ENCODE measurements around the gene BCDIN3D. TPM values are rescaled to one million over a fixed set of nuclear protein-coding genes. Genes with fewer than 3 reads are reported as not detected.

The BCDIN3D gene
- total RNA-seq, 1 experiment from 2014 or later = 4.8 TPM

DNA sequence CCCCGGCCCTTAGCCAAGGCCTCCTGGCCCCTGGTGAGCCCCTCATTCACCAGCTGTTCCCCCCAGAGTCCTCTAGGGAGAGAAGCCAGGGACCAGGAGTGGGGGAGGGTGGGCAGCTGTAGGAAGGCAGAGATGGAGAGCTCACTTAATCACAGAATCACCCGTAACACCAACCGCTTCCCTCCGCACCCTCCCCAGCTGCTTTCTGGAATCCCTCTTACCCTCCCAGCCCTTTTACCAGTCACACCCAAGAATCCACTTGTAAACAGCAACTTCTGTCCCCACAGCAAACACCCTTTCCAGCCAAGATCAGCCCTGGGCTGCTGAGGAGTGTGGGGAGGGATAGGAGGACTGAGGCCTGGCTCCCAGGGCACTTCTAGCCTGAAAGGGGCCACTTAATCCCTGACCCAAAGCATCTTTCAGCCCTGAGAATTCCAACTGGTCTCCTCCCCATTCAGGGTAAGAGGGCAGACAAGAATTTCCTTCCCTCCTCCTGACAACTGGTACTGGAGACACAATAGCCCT, 33.5 kb downstream of the BCDIN3D start:
- ATAC-seq = no peak
- CTCF ChIA-PET = no interaction called here
- in situ Hi-C loops (cut with HindIII; ENCODE audit: low pct_unique_long_range_greater_than_20kb, low sequenced_read_pairs) = no loop called here
- no peaks in the 10 kb centered on the region for H3K4me1 ChIP-seq (ENCODE audit: control insufficient read depth, insufficient read depth, low read length)
- POLR2A ChIA-PET = no interaction called here
- H3K36me3 ChIP-seq (ENCODE audit: control insufficient read depth, insufficient read depth, low read length) = no peaks in the 10 kb centered on the region
- no peaks in the 10 kb centered on the region for H3K9me3 ChIP-seq (ENCODE audit: control insufficient read depth, insufficient read depth, low read depth, low read length)
- no peak overlapping the region for H3K4me3 ChIP-seq (ENCODE audit: low read depth in 2 of 2, low read length in 2 of 2)
- no peak overlapping the region for H3K27ac ChIP-seq (ENCODE audit: low read length)
- no TSS peak for BruUV-seq (replicated peaks)
- TF ChIP-seq POLR2AphosphoS5 (IDR thresholded peaks at IDR 0.05; ENCODE audit: low read depth, low read length) (no peak), SIN3A (IDR thresholded peaks at IDR 0.05; ENCODE audit: borderline replicate concordance, insufficient read depth, low read depth, low read length) (no peak), TCF7L2 (IDR thresholded peaks at IDR 0.05; ENCODE audit: low read depth, low read length) (no peak)
- TF ChIP-seq, protein P1, sequence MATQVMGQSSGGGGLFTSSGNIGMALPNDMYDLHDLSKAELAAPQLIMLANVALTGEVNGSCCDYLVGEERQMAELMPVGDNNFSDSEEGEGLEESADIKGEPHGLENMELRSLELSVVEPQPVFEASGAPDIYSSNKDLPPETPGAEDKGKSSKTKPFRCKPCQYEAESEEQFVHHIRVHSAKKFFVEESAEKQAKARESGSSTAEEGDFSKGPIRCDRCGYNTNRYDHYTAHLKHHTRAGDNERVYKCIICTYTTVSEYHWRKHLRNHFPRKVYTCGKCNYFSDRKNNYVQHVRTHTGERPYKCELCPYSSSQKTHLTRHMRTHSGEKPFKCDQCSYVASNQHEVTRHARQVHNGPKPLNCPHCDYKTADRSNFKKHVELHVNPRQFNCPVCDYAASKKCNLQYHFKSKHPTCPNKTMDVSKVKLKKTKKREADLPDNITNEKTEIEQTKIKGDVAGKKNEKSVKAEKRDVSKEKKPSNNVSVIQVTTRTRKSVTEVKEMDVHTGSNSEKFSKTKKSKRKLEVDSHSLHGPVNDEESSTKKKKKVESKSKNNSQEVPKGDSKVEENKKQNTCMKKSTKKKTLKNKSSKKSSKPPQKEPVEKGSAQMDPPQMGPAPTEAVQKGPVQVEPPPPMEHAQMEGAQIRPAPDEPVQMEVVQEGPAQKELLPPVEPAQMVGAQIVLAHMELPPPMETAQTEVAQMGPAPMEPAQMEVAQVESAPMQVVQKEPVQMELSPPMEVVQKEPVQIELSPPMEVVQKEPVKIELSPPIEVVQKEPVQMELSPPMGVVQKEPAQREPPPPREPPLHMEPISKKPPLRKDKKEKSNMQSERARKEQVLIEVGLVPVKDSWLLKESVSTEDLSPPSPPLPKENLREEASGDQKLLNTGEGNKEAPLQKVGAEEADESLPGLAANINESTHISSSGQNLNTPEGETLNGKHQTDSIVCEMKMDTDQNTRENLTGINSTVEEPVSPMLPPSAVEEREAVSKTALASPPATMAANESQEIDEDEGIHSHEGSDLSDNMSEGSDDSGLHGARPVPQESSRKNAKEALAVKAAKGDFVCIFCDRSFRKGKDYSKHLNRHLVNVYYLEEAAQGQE (IDR thresholded peaks at IDR 0.05; ENCODE audit: insufficient read depth in 1 of 2, low read depth in 2 of 2, low read length in 1 of 2) = no peak
- TF ChIP-seq, protein P2, sequence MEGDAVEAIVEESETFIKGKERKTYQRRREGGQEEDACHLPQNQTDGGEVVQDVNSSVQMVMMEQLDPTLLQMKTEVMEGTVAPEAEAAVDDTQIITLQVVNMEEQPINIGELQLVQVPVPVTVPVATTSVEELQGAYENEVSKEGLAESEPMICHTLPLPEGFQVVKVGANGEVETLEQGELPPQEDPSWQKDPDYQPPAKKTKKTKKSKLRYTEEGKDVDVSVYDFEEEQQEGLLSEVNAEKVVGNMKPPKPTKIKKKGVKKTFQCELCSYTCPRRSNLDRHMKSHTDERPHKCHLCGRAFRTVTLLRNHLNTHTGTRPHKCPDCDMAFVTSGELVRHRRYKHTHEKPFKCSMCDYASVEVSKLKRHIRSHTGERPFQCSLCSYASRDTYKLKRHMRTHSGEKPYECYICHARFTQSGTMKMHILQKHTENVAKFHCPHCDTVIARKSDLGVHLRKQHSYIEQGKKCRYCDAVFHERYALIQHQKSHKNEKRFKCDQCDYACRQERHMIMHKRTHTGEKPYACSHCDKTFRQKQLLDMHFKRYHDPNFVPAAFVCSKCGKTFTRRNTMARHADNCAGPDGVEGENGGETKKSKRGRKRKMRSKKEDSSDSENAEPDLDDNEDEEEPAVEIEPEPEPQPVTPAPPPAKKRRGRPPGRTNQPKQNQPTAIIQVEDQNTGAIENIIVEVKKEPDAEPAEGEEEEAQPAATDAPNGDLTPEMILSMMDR (IDR thresholded peaks at IDR 0.05) = no peak
- DNase-seq (ENCODE audit: low read depth, low spot score) = no peak
- intact Hi-C loops (cut with micrococcal nuclease; ENCODE audit: unreplicated experiment) = no loop called here
- H3K27me3 ChIP-seq (ENCODE audit: control insufficient read depth, insufficient read depth, low read length) = no peaks in the 10 kb centered on the region

DNA sequence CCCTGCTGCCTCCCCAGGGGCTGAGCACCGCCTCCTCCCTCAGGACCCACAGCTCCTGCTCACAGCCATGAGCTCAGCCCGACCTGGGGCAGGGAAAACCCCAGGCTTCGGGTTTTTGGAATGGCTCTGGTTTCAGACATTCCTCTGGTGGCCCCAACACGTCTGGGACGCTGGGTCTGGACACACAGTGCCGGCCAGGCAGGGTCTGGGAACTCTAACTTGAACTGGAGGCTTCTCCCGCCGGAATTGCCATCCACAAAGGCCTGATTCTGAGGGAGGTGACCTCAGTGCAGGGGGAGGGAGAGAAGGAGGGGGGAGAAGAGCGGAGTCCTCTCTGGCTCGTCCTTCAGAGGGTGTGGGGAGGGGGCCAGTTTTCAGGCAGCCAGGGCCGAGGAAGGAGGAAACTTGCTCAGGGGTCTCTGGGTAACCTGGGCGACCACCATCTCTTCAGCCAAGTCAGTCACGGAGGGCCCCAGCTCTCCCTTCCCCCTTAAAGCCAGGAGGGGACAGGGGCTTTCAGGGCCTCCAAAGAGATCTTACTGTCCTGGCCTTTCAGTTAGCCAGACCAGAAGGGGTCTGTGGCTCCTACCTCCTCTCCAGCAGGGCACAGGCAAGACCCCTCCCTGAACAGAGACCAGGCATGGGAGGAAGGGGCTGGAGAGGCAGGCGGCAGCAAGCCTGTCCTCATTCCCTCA, 34.1 kb downstream of the BCDIN3D start:
- Histone ChIP-seq H3K27ac (ENCODE audit: low read length) (no peak overlapping the region), H3K4me3 (ENCODE audit: low read depth in 2 of 2, low read length in 2 of 2) (no peak overlapping the region), H3K27me3 (ENCODE audit: control insufficient read depth, insufficient read depth, low read length) (no peaks in the 10 kb centered on the region), H3K9me3 (ENCODE audit: control insufficient read depth, insufficient read depth, low read depth, low read length) (no peaks in the 10 kb centered on the region), H3K36me3 (ENCODE audit: control insufficient read depth, insufficient read depth, low read length) (0 out of 2 replicates have a peak, but pooled peaks cover 2% of the 10 kb centered on the region), H3K4me1 (ENCODE audit: control insufficient read depth, insufficient read depth, low read length) (no peaks in the 10 kb centered on the region)
- no peak for TF ChIP-seq POLR2AphosphoS5 (IDR thresholded peaks at IDR 0.05; ENCODE audit: low read depth, low read length)
- TF ChIP-seq TCF7L2 (IDR thresholded peaks at IDR 0.05; ENCODE audit: low read depth, low read length) = no peak
- TF ChIP-seq SIN3A (IDR thresholded peaks at IDR 0.05; ENCODE audit: borderline replicate concordance, insufficient read depth, low read depth, low read length) = no peak
- TF ChIP-seq, protein P1 (IDR thresholded peaks at IDR 0.05; ENCODE audit: insufficient read depth in 1 of 2, low read depth in 2 of 2, low read length in 1 of 2) = no peak
- TF ChIP-seq, protein P2 (IDR thresholded peaks at IDR 0.05) = no peak
- ATAC-seq = no peak
- ChIA-PET POLR2A (interaction anchor here (0.6 to 1.0 kb wide), 2 partner anchors 19 to 545 kb away, joined by 3 to 5 read pairs; partner anchors contain the start of gene NCKAP5L), CTCF (no interaction called here)
- no TSS peak for BruUV-seq (replicated peaks)
- intact Hi-C loops (cut with micrococcal nuclease; ENCODE audit: unreplicated experiment) = no loop called here
- DNase-seq (ENCODE audit: low read depth, low spot score) = no peak
- in situ Hi-C loops (cut with HindIII; ENCODE audit: low pct_unique_long_range_greater_than_20kb, low sequenced_read_pairs) = no loop called here

All from Panc1 (cell line).